Esophagus (tissue), 2 donors: Measurements from ENCODE around the gene BSDC1. TPM values are rescaled to one million over a fixed set of nuclear protein-coding genes. Genes with fewer than 3 reads are reported as not detected.
A peak's percentile ranks its signal among the peaks of the same experiment; 100 is the strongest.
"Not testable (repeated sequence)": the region's sequence is repeated elsewhere in the genome, so short reads cannot be mapped to it uniquely, and the experiment has no call there.

Experiments
- H3K27ac ChIP-seq, 2 donors: one replicate each; pipeline ENCODE4 v1.5.1; 2013; ENCODE audit warnings: low read depth in 2 of 2, mild to moderate bottlenecking in 2 of 2, inconsistent platforms in 1 of 2, low read length in 1 of 2, moderate library complexity in 1 of 2
- H3K27me3 ChIP-seq, 2 donors: one replicate each; pipeline ENCODE4 v1.6.1; 2013; ENCODE audit warnings: low read length in 2 of 2, control low read depth in 1 of 2, mild to moderate bottlenecking in 1 of 2; ENCODE audit not compliant: insufficient read depth in 2 of 2, control insufficient read depth in 1 of 2
- H3K36me3 ChIP-seq, 2 donors: one replicate each; pipeline ENCODE4 v1.6.1; 2013; ENCODE audit warnings: low read length in 1 of 2; ENCODE audit not compliant: control insufficient read depth in 2 of 2, insufficient read depth in 2 of 2
- H3K4me1 ChIP-seq, 2 donors: one replicate each; pipeline ENCODE4 v1.6.1; 2013; ENCODE audit warnings: low read length in 1 of 2; ENCODE audit not compliant: control insufficient read depth in 2 of 2, insufficient read depth in 2 of 2
- H3K4me3 ChIP-seq, 2 donors: one replicate each; pipeline ENCODE4 v1.5.1; 2013; ENCODE audit warnings: low read length in 2 of 2, mild to moderate bottlenecking in 2 of 2, low read depth in 1 of 2, moderate library complexity in 1 of 2
- H3K9me3 ChIP-seq, 2 donors: one replicate each; pipeline ENCODE4 v1.6.1; 2013; ENCODE audit warnings: mild to moderate bottlenecking in 2 of 2, low read depth in 1 of 2, low read length in 1 of 2, moderate library complexity in 1 of 2; ENCODE audit not compliant: control insufficient read depth in 2 of 2, insufficient read depth in 1 of 2
- WGBS, 2 donors: extraction: QIAGEN DNeasy Blood & Tissue Kit; methylation state at CpG; one replicate each; pipeline ENCODE4 v1.1.7; 2013; 5-methylcytosine and 5-hydroxymethylcytosine counted together
- polyA plus RNA-seq, 2 donors: library from polyadenylated mRNA; stranded (reverse); fragments of 200-250 nt; gene quantifications; one replicate each; pipeline ENCODE4 v1.2.3, GENCODE V29; 2013
- donor health status: healthy with polysubstance abuse.
- donor health status: Bipolar disorder and iron deficiency.

The BSDC1 gene
- polyA plus RNA-seq, 2 donors: 24.1 to 26.9 TPM

- Histone ChIP-seq H3K27ac (no peak overlapping the region), H3K9me3 (no peaks in the 10 kb centered on the region), H3K36me3 (peaks cover 13 to 23% of the 10 kb centered on the region in 2 donors), H3K4me3 (peak overlapping the region; percentile 37 to 45), H3K4me1 (peaks cover 6 to 12% of the 10 kb centered on the region in 2 donors), H3K27me3 (no peaks in the 10 kb centered on the region)
- 3% methylated on average over 53 to 91 of the region's 91 CpGs for WGBS, 2 donors
These were observed 32.4 kb downstream of the BSDC1 start for GRCh38 chr1:32361674-32362473.

- 47 to 50% methylated on average over 33 to 35 of the region's 35 CpGs for WGBS, 2 donors
- Histone ChIP-seq H3K36me3 (peaks cover 13 to 17% of the 10 kb centered on the region in 2 donors), H3K4me1 (peaks cover 6 to 12% of the 10 kb centered on the region in 2 donors), H3K27me3 (no peaks in the 10 kb centered on the region), H3K4me3 (peak overlapping the region; percentile 7 to 45), H3K9me3 (no peaks in the 10 kb centered on the region), H3K27ac (no peak overlapping the region)
These were observed 33.0 kb downstream of the BSDC1 start for GRCh38 chr1:32361308-32361673.

- 65 to 74% methylated on average over 3 of the region's 3 CpGs for WGBS, 2 donors
- Histone ChIP-seq H3K9me3 (no peaks in the 10 kb centered on the region), H3K27me3 (no peaks in the 10 kb centered on the region), H3K36me3 (peaks cover 0 to under 1% of the 10 kb centered on the region in 2 donors), H3K27ac (no peak overlapping the region), H3K4me3 (no peak overlapping the region), H3K4me1 (peaks cover 6 to 12% of the 10 kb centered on the region in 2 donors)
These were observed 35.8 kb downstream of the BSDC1 start for GRCh38 chr1:32358435-32358834.

GRCh38 chr1:32357614-32358013, 36.6 kb downstream of the BSDC1 start:
- Histone ChIP-seq H3K27ac (no peak overlapping the region), H3K4me3 (no peak overlapping the region), H3K27me3 (no peaks in the 10 kb centered on the region), H3K4me1 (peaks cover 6 to 12% of the 10 kb centered on the region in 2 donors), H3K36me3 (no peaks in the 10 kb centered on the region), H3K9me3 (no peaks in the 10 kb centered on the region)
- WGBS, 2 donors: 65 to 78% methylated on average over 6 of the region's 6 CpGs

GRCh38 chr1:32356478-32356877, 37.8 kb downstream of the BSDC1 start:
- Histone ChIP-seq H3K27me3 (no peaks in the 10 kb centered on the region), H3K27ac (no peak overlapping the region), H3K4me1 (peaks cover 4 to 10% of the 10 kb centered on the region in 2 donors), H3K4me3 (no peak overlapping the region), H3K9me3 (no peaks in the 10 kb centered on the region), H3K36me3 (no peaks in the 10 kb centered on the region)
- 83 to 93% methylated on average over 1 of the region's 1 CpG for WGBS, 2 donors

GRCh38 chr1:32355778-32356177, 38.5 kb downstream of the BSDC1 start:
- H3K27ac ChIP-seq, H3K4me3 ChIP-seq, H3K27me3 ChIP-seq, H3K36me3 ChIP-seq, H3K9me3 ChIP-seq, H3K4me1 ChIP-seq: not testable (repeated sequence)
- WGBS, 2 donors: 89 to 94% methylated on average over 6 of the region's 6 CpGs

- H3K27me3 ChIP-seq: no peaks in the 10 kb centered on the region
- peaks cover 4 to 5% of the 10 kb centered on the region in 2 donors for H3K4me1 ChIP-seq
- H3K4me3 ChIP-seq: no peak overlapping the region
- no peaks in the 10 kb centered on the region for H3K9me3 ChIP-seq
- no peak overlapping the region for H3K27ac ChIP-seq
- no peaks in the 10 kb centered on the region for H3K36me3 ChIP-seq
- WGBS, 2 donors: 34 to 36% methylated on average over 2 of the region's 2 CpGs
These were observed 40.2 kb downstream of the BSDC1 start for GRCh38 chr1:32353886-32354570.

GRCh38 chr1:32353431-32353830, 40.8 kb downstream of the BSDC1 start:
- WGBS, 2 donors: 46 to 56% methylated on average over 2 of the region's 2 CpGs
- peaks cover 4 to 5% of the 10 kb centered on the region in 2 donors for H3K4me1 ChIP-seq
- no peaks in the 10 kb centered on the region for H3K36me3 ChIP-seq
- no peak overlapping the region for H3K4me3 ChIP-seq
- peak overlapping the region in 1 of 2 donors; percentile 1 for H3K27ac ChIP-seq
- H3K27me3 ChIP-seq: no peaks in the 10 kb centered on the region
- no peaks in the 10 kb centered on the region for H3K9me3 ChIP-seq

GRCh38 chr1:32352831-32353383, 41.3 kb downstream of the BSDC1 start:
- H3K4me1 ChIP-seq: peaks cover 4 to 5% of the 10 kb centered on the region in 2 donors

More at GRCh38 chr1:32352831-32353383, 41.3 kb downstream of the BSDC1 start:
- Histone ChIP-seq H3K36me3 (no peaks in the 10 kb centered on the region), H3K27ac (peak overlapping the region in 1 of 2 donors; percentile 1), H3K9me3 (no peaks in the 10 kb centered on the region), H3K4me3 (no peak overlapping the region), H3K27me3 (no peaks in the 10 kb centered on the region)
- 68% methylated on average over 2 of the region's 2 CpGs for WGBS, 2 donors
